OCI-LY3 (cell line): ENCODE measurements around the gene TMIGD1.

Source experiments
- H2AFZ ChIP-seq: fragments of 200-600, 300-600 bp; shearing (Covaris generic); 2 replicates; pipeline ENCODE4 v1.6.0; 2014; ENCODE audit warnings: antibody characterized with exemption, low read depth, low read length
- H3K27ac ChIP-seq: fragments of 200-600, 300-600 bp; sonication (generic); 2 replicates; pipeline ENCODE4 v1.5.1; 2014; ENCODE audit warnings: mild to moderate bottlenecking, low read length, moderate library complexity, mixed read lengths
- H3K27me3 ChIP-seq: fragments of 200-600, 300-600 bp; sonication (generic); 2 replicates; pipeline ENCODE4 v1.6.1; 2014; ENCODE audit warnings: low read depth, low read length, mixed read lengths
- H3K36me3 ChIP-seq: fragments of 200-600, 300-600 bp; sonication (generic); replicated peaks from 2 replicates; pipeline ENCODE3; 2014; ENCODE audit warnings: low read depth, low read length, mixed read lengths
- H3K4me1 ChIP-seq: fragments of 300-600, 200-600 bp; sonication (generic); 2 replicates; pipeline ENCODE4 v1.6.1; 2014; ENCODE audit warnings: low read length, mixed read lengths
- H3K4me2 ChIP-seq: fragments of 200-600, 300-600 bp; sonication (generic); 2 replicates; pipeline ENCODE4 v1.6.1; 2014; ENCODE audit warnings: low read length, mixed read lengths
- H3K4me3 ChIP-seq: fragments of 300-600, 200-600 bp; sonication (generic); 2 replicates; pipeline ENCODE4 v1.5.1; 2014; ENCODE audit warnings: antibody characterized with exemption, mild to moderate bottlenecking, low read length, moderate library complexity
- H3K79me2 ChIP-seq: fragments of 300-600, 200-600 bp; shearing (Covaris generic); 2 replicates; pipeline ENCODE4 v1.6.1; 2014; ENCODE audit warnings: mild to moderate bottlenecking, low read length, mixed read lengths
- H3K9ac ChIP-seq: fragments of 300-600, 200-600 bp; shearing (Covaris generic); 2 replicates; pipeline ENCODE4 v1.6.0; 2014; ENCODE audit warnings: mild to moderate bottlenecking, low read length, moderate library complexity
- H3K9me3 ChIP-seq: fragments of 200-600, 300-600 bp; shearing (Covaris generic); 2 replicates; pipeline ENCODE4 v1.6.1; 2014; ENCODE audit warnings: low read length, mixed read lengths; ENCODE audit not compliant: insufficient read depth
- H4K20me1 ChIP-seq: fragments of 200-600, 300-600 bp; sonication (generic); 2 replicates; pipeline ENCODE4 v1.6.1; 2016; ENCODE audit warnings: low read length, mixed read lengths; ENCODE audit not compliant: insufficient read depth
- CTCF ChIP-seq: fragments of 200-600, 300-600 bp; sonication (generic); IDR thresholded peaks from 2 replicates; pipeline ENCODE4 v1.5.1; 2014; ENCODE audit warnings: antibody characterized with exemption, low read length, low read depth
- EZH2phosphoT487 ChIP-seq: fragments of 200-600 bp; shearing (Covaris generic); IDR thresholded peaks from 2 replicates; pipeline ENCODE4 v1.6.1; 2018; ENCODE audit warnings: antibody characterized with exemption, mixed run types, low read depth

The TMIGD1 gene

GRCh38 chr17:30361766-30362279 is 28.0 kb upstream of the TMIGD1 start:
- Histone ChIP-seq H3K79me2 (no peaks in the 10 kb centered on the region), H3K27ac (no peak overlapping the region), H3K4me3 (no peak overlapping the region), H3K27me3 (peaks cover 11% of the 10 kb centered on the region), H4K20me1 (no peaks in the 10 kb centered on the region), H3K4me2 (no peak overlapping the region), H3K9ac (no peak overlapping the region), H3K4me1 (peaks cover 10% of the 10 kb centered on the region), H2AFZ (no peak overlapping the region), H3K9me3 (peaks cover 4% of the 10 kb centered on the region; the same call in 1 of the 2 replicates), H3K36me3 (no peaks in the 10 kb centered on the region)
- TF ChIP-seq EZH2phosphoT487, result no peak
- no peak for TF ChIP-seq CTCF

GRCh38 chr17:30360086-30360808 is 26.4 kb upstream of the TMIGD1 start:
- H3K27me3 ChIP-seq, result peaks cover 1% of the 10 kb centered on the region; the same call in 1 of the 2 replicates
- H4K20me1 ChIP-seq, result no peaks in the 10 kb centered on the region
- peaks cover 10% of the 10 kb centered on the region for H3K4me1 ChIP-seq
- H3K9me3 ChIP-seq, result peaks cover 4% of the 10 kb centered on the region; the same call in 1 of the 2 replicates
- H3K9ac ChIP-seq, result no peak overlapping the region
- no peak overlapping the region for H3K4me2 ChIP-seq
- H3K4me3 ChIP-seq, result no peak overlapping the region
- TF ChIP-seq EZH2phosphoT487 (no peak), CTCF (no peak)
- H3K27ac ChIP-seq, result no peak overlapping the region
- no peak overlapping the region for H2AFZ ChIP-seq
- H3K79me2 ChIP-seq, result no peaks in the 10 kb centered on the region
- H3K36me3 ChIP-seq, result no peaks in the 10 kb centered on the region

DNA sequence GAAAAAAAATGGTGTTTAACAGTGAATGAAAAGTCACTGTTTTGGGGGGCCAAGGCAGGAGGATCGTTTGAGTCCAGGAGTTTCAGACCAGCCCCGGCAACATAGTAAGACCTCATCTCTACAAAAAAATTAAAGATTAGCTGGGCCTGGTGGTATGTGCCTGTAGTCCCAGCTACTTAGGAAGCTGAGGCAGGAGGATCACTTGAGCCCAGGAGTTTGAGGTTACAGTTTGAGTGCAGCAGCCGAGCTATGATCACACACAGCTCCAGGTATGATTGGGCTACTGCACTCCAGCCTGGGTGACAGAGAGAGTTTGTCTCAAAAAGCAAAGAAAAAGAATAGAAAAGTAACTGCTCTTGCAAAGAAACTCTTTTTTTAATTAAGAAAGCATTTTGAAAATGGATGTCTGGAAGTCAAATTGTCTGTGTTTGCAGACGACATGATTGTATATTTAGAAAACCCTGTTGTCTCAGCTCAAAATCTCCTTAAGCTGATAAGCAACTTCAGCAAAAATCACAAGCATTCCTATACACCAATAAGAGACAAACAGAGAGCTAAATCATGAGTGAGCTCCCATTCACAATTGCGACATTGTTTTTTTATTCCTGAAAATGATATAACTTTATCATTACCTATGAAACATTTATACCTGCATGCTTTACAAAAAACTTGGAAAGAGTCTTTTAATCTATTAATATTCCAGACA is 24.4 kb upstream of the TMIGD1 start:
- Histone ChIP-seq H3K4me1 (no peaks in the 10 kb centered on the region; the same call in 1 of the 2 replicates), H3K9me3 (peaks cover 4% of the 10 kb centered on the region; the same call in 1 of the 2 replicates), H3K4me2 (no peak overlapping the region), H3K4me3 (no peak overlapping the region), H3K9ac (no peak overlapping the region), H2AFZ (no peak overlapping the region), H3K36me3 (no peaks in the 10 kb centered on the region), H3K27ac (no peak overlapping the region), H3K27me3 (no peaks in the 10 kb centered on the region), H4K20me1 (no peaks in the 10 kb centered on the region), H3K79me2 (no peaks in the 10 kb centered on the region)
- no peak for TF ChIP-seq CTCF
- no peak for TF ChIP-seq EZH2phosphoT487

GRCh38 chr17:30357476-30357875 is 23.6 kb upstream of the TMIGD1 start:
- no peak overlapping the region for H3K9ac ChIP-seq
- no peaks in the 10 kb centered on the region; the same call in 1 of the 2 replicates for H3K4me1 ChIP-seq
- no peak overlapping the region for H3K27ac ChIP-seq
- H3K79me2 ChIP-seq, result no peaks in the 10 kb centered on the region
- H2AFZ ChIP-seq, result no peak overlapping the region
- no peak overlapping the region for H3K4me2 ChIP-seq
- H4K20me1 ChIP-seq, result no peaks in the 10 kb centered on the region
- H3K27me3 ChIP-seq, result no peaks in the 10 kb centered on the region
- TF ChIP-seq CTCF (no peak), EZH2phosphoT487 (no peak)
- H3K36me3 ChIP-seq, result no peaks in the 10 kb centered on the region
- no peak overlapping the region for H3K4me3 ChIP-seq
- H3K9me3 ChIP-seq, result peaks cover 4% of the 10 kb centered on the region; the same call in 1 of the 2 replicates
